GM23338 (cell line): ENCODE data around the gene MSL2. TPM values are rescaled to one million over a fixed set of nuclear protein-coding genes. Genes with fewer than 3 reads are reported as not detected.

Source experiments
- ATAC-seq: fragments of 200-7000 bp; cut with Tn5 transposase; 3 replicates; pipeline ENCODE4 v1.9.1; 2020
- DNase-seq: peaks from one replicate; pipeline ENCODE4 v3.0.0-alpha.2; 2015; ENCODE audit warnings: low spot score
- H2AFZ ChIP-seq: fragments of 200-600 bp; sonication (generic); 2 replicates; pipeline ENCODE4 v1.8.0; 2016; ENCODE audit warnings: antibody characterized with exemption, mild to moderate bottlenecking, moderate library complexity
- H3F3A ChIP-seq: fragments of 200-600 bp; sonication (generic); replicated peaks from 2 replicates; pipeline ENCODE4 v1.8.0; 2017; ENCODE audit warnings: antibody characterized with exemption, mixed run types, low read depth
- H3K27ac ChIP-seq: fragments of 200-600 bp; sonication (generic); 2 replicates; pipeline ENCODE4 v1.6.1; 2016; ENCODE audit warnings: low read depth
- H3K27me3 ChIP-seq: fragments of 200-600 bp; sonication (generic); 2 replicates; pipeline ENCODE4 v1.8.0; 2016; ENCODE audit warnings: mild to moderate bottlenecking, mixed run types, moderate library complexity; ENCODE audit not compliant: insufficient read depth
- H3K36me3 ChIP-seq: fragments of 200-600 bp; sonication (generic); 2 replicates; pipeline ENCODE4 v1.8.0; 2016; ENCODE audit warnings: mild to moderate bottlenecking; ENCODE audit not compliant: insufficient read depth
- H3K4me1 ChIP-seq: fragments of 200-600 bp; sonication (generic); 2 replicates; pipeline ENCODE4 v1.8.0; 2016; ENCODE audit warnings: mild to moderate bottlenecking, moderate library complexity; ENCODE audit not compliant: insufficient read depth
- H3K4me2 ChIP-seq: fragments of 200-600 bp; sonication (generic); 2 replicates; pipeline ENCODE4 v1.7.1; 2017; ENCODE audit warnings: mixed run types
- H3K4me3 ChIP-seq: fragments of 200-600 bp; sonication (generic); 2 replicates; pipeline ENCODE4 v1.6.1; 2016; ENCODE audit warnings: mixed run types
- H3K79me2 ChIP-seq: fragments of 200-600 bp; sonication (generic); replicated peaks from 2 replicates; pipeline ENCODE4 v1.8.0; 2017; ENCODE audit warnings: mild to moderate bottlenecking; ENCODE audit not compliant: insufficient read depth
- H3K9me2 ChIP-seq: fragments of 200-600 bp; sonication (generic); 2 replicates; pipeline ENCODE4 v1.8.0; 2017; ENCODE audit not compliant: insufficient read depth
- H4K20me1 ChIP-seq: fragments of 200-600 bp; sonication (generic); replicated peaks from 2 replicates; pipeline ENCODE4 v1.8.0; 2017; ENCODE audit warnings: mild to moderate bottlenecking; ENCODE audit not compliant: insufficient read depth
- H3K27ac Mint-ChIP-seq: 2 replicates; pipeline ENCODE4 v1.8.0; 2020; ENCODE audit warnings: inconsistent platforms, mild to moderate bottlenecking, moderate library complexity, mixed read lengths
- H3K27me3 Mint-ChIP-seq: 3 replicates; pipeline ENCODE4 v1.8.0; 2022; ENCODE audit warnings: low read depth, mild to moderate bottlenecking, moderate library complexity, mixed read lengths, inconsistent platforms; ENCODE audit not compliant: insufficient read depth, poor library complexity
- H3K36me3 Mint-ChIP-seq: 3 replicates; pipeline ENCODE4 v1.8.0; 2021; ENCODE audit warnings: low read depth, mild to moderate bottlenecking, inconsistent platforms, moderate library complexity, mixed read lengths
- H3K4me1 Mint-ChIP-seq: 3 replicates; pipeline ENCODE4 v1.8.0; 2020; ENCODE audit warnings: mild to moderate bottlenecking, inconsistent platforms, mixed read lengths
- H3K4me3 Mint-ChIP-seq: 3 replicates; pipeline ENCODE4 v1.8.0; 2021; ENCODE audit warnings: moderate library complexity, mild to moderate bottlenecking, inconsistent platforms, mixed read lengths
- H3K9me3 Mint-ChIP-seq: 3 replicates; pipeline ENCODE4 v1.8.0; 2020; ENCODE audit warnings: moderate library complexity, mild to moderate bottlenecking, inconsistent platforms, mixed read lengths
- CREB1 ChIP-seq: fragments of 250-450 bp; sonication (Bioruptor Pico); IDR thresholded peaks from 2 replicates; pipeline ENCODE4 v1.5.0; 2020; ENCODE audit warnings: low read depth, mild to moderate bottlenecking, moderate library complexity
- CTCF ChIP-seq, 2 experiments: fragments of 200-600 bp in 1 of 2; sonication (generic) in 1 of 2; conservative IDR thresholded peaks; 2 replicates each; pipeline versions ENCODE4 v1.5.1 to v1.6.1; 2016 to 2017; ENCODE audit warnings: antibody characterized with exemption in 2 of 2, low read depth in 2 of 2, mild to moderate bottlenecking in 2 of 2, moderate library complexity in 1 of 2
- ETS1 ChIP-seq: IDR thresholded peaks from 2 replicates; pipeline ENCODE4 v1.6.1; 2016; ENCODE audit warnings: antibody characterized with exemption
- EZH2 ChIP-seq: fragments of 200-600 bp; sonication (generic); IDR thresholded peaks from one replicate; pipeline ENCODE4 v1.8.0; 2017; ENCODE audit warnings: antibody characterized with exemption, mild to moderate bottlenecking, low read depth; ENCODE audit not compliant: unreplicated experiment
- JUNB ChIP-seq: IDR thresholded peaks from one replicate; pipeline ENCODE4 v1.6.1; 2016; ENCODE audit warnings: antibody characterized with exemption; ENCODE audit not compliant: unreplicated experiment
- NANOG ChIP-seq: IDR thresholded peaks from 2 replicates; pipeline ENCODE4 v1.6.1; 2016; ENCODE audit warnings: antibody characterized with exemption, borderline replicate concordance
- POLR2AphosphoS5 ChIP-seq: IDR thresholded peaks from 2 replicates; pipeline ENCODE4 v1.6.1; 2016; ENCODE audit warnings: antibody characterized with exemption, low read depth
- REST ChIP-seq: IDR thresholded peaks from one replicate; pipeline ENCODE4 v1.6.1; 2018; ENCODE audit warnings: antibody characterized with exemption; ENCODE audit not compliant: unreplicated experiment
- ZNF114 ChIP-seq: fragments of 250-450 bp; sonication (Bioruptor Pico); IDR thresholded peaks from 2 replicates; pipeline ENCODE4 v1.5.0; 2020; ENCODE audit warnings: mild to moderate bottlenecking, moderate library complexity
- ZNF331 ChIP-seq: fragments of 250-450 bp; sonication (Bioruptor Pico); IDR thresholded peaks from 2 replicates; pipeline ENCODE4 v1.5.0; 2020; ENCODE audit warnings: low read depth, mild to moderate bottlenecking, moderate library complexity
- polyA plus RNA-seq: library from polyadenylated mRNA; unstranded; fragments of >200 nt; fragmentation: Nextera tagmentation; extraction: Ambion mirVana; gene quantifications from 2 replicates; pipeline ENCODE4 v1.2.1, GENCODE V29; 2016
- total RNA-seq: library from RNA; depleted of rRNA; stranded (reverse); fragments of >200 nt; shearing (Covaris generic); gene quantifications from 2 replicates; pipeline ENCODE4 v1.2.3, GENCODE V29; 2014

MSL2 gene
- total and polyA plus RNA-seq, 2 experiments from 2014 or later = 7.5 to 50.6 TPM

GRCh38 chr3:136235545-136235944 is 39.4 kb upstream of the MSL2 start (continued):
- no peak for TF ChIP-seq ZNF331 (CRISPR knock-in tag)
- TF ChIP-seq REST = no peak
- no peak for TF ChIP-seq CREB1 (CRISPR knock-in tag)
- TF ChIP-seq NANOG = no peak
- no peak for TF ChIP-seq ZNF114 (CRISPR knock-in tag)
- no peak for TF ChIP-seq EZH2
- no peak for TF ChIP-seq POLR2AphosphoS5
- TF ChIP-seq JUNB = no peak

- H3K27me3 Mint-ChIP-seq = peaks cover 9% of the 10 kb centered on the region
- no peak overlapping the region for H3K27ac Mint-ChIP-seq
- DNase-seq = no peak
- no peaks in the 10 kb centered on the region for H3K36me3 Mint-ChIP-seq
- ATAC-seq = no peak
- H3K4me3 Mint-ChIP-seq = no peak overlapping the region
- no peaks in the 10 kb centered on the region for H3K9me3 Mint-ChIP-seq
- Histone ChIP-seq H3K4me1 (no peaks in the 10 kb centered on the region; the same call in 1 of the 2 replicates), H2AFZ (no peak overlapping the region), H3K9me2 (no peaks in the 10 kb centered on the region; the same call in 1 of the 2 replicates), H3K36me3 (no peaks in the 10 kb centered on the region), H3F3A (no peaks in the 10 kb centered on the region), H4K20me1 (no peaks in the 10 kb centered on the region), H3K27ac (no peak overlapping the region), H3K27me3 (0 out of 2 replicates have a peak, but pooled peaks cover 3% of the 10 kb centered on the region), H3K4me3 (no peak overlapping the region), H3K4me2 (no peak overlapping the region), H3K79me2 (no peaks in the 10 kb centered on the region)
- H3K4me1 Mint-ChIP-seq = peaks cover 13% of the 10 kb centered on the region
- TF ChIP-seq CTCF (conservative IDR thresholded peaks at IDR 0.05; ENCODE audit: low read depth in 2 of 2) (no peak), ZNF114 (CRISPR knock-in tag) (no peak), REST (no peak), ETS1 (no peak), POLR2AphosphoS5 (no peak)
Observed at GRCh38 chr3:136232413-136232812, 36.3 kb upstream of the MSL2 start.
